NCI-H187 (cell line): ENCODE data around the gene RXRA.

ENCODE experiments used
- DNase-seq, 2 experiments: peaks; one replicate each; lab custom pipeline; 2025; lab: John Stamatoyannopoulos, UW

Gene RXRA

DNA sequence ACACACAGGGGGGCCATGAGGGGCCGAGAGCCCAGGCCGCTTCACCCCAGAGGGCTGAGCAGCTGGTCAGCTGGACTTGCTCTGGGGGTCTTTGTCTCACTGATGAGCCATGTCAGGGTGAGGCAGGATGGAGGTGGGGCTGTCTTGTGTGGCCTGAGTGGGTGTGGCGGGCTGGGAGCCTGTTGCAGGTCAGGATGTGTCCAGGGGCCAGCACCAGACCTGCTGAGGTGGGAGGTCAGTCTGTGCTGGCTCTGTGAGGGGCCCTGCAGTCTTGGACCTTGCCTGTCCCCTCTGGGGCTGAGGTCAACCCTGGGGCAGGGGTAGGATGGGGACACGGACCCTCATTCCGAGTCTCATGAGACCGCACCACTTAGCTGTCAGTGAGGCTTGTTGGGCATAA, 56.9 kb downstream of the RXRA start:
- no peak for DNase-seq

DNA sequence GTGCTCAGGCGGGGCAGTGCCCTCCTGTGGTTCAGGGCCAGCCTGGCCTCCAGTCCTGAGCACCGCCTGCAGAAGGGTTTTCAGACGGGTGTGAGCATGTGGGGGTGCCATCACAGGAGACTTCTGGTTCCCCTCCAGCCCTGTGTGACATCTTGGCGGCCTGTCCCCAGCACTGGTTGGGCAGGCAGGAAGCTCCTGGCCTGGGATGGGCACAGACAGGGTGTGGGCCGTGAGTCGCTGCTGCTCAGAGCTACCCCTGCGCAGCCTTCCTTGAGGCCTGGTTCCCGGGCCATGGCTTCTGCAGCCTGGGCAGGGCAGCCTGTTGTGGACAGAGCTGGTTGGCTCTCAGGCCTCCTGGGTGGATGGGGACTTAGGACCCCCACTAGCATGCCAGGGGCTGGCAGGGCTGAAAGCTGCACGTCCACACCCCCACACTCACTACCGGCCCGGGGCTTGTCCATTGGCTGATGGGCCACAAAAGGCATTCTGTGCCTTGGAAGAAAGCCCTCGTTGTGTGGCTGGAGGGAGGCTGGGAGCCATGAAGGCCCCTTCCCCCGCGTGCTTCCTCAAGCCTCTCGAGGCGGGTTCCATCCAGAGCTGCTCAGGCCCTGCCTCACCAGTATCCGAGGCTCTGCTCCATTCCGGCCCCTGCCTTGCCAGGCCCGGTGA, 58.7 kb downstream of the RXRA start:
- no peak for DNase-seq

DNA sequence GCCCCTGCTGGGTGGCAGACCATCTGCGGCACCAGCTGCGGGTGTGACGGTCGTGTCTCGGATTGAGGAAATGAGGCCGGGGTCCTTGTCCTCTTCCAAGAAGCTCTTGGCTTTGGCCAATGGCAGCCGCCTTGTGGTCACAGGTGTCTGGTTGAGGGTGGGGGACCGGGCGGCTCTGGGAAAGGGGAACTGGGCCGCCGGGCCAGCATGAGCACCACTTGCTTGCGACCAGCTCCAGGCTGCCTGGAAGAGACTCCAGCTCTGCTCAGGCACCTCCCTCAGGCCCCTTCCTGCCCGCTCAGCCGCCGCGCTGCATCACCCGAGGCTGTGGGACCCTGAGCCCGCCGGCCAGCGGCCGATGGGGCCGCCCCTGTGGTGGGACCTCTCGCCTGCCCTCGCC, 59.7 kb downstream of the RXRA start:
- no peak for DNase-seq

DNA sequence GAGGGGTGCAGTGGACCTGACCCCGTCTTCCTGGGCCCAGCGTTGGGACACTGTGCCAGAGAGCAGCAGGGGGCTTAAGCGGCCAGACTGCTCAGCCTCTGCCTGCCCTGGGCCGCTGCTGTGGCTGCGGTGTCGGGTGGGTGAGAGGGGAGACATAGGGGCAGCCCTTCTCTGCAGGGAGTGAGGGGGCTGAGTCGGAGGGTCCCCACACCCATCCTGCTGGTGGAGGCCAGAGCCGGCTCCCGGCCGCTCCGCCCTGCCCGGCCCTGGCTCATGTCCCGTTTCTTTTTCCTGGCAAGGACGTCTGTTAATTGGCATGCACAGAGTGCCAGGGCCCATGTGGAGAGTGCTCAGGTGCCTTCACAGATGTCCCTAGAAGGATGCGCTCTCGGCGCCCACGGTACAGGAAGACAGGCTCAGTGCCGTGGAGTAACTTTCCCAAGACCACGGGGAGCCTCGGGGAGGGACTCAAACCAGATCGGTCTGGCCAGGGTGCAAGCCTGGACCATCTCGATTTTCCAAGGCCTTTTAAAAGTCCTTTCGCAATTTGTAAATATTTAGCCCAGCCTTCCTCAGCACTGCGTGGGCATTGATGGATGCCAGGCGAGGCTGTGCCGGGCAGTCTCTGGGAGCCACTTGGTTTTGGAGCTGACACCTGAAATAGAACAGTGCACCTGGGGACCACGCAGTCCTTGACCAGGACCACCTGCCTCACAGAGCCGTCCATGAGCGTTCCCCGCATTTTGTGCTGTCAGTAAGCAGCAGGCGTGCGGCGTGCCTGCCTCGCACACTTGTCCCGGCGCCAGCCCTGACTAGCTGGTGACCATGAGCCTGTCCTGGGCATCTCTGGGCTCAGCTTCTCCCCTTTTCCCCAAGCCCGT, 60.9 kb downstream of the RXRA start:
- DNase-seq = no peak

DNA sequence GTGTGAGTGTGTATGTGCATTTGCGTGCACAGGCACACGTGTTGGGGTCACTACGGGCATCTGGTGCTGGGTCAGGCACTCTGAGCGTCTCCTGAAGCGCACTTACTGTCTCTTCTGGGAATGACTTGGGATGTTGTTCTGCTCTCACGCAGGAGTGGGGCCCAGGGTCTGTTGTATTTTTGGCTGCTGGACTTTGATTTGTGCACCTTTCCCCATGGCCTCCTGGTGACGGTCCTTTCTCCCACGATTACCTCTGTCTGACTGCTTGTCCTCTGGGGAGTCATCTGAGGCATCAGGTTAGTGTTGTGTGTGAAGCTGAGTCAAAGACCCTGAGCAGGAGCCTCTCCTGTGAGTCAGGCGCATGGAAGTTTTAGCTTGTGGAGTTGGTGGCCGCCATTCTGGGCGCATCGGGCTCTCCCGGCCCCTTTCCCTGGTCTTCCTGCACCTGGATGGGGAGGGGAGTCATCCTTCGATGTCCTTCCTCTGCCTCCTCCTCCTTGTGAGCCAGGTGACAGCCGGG, 62.1 kb downstream of the RXRA start:
- DNase-seq = no peak

DNA sequence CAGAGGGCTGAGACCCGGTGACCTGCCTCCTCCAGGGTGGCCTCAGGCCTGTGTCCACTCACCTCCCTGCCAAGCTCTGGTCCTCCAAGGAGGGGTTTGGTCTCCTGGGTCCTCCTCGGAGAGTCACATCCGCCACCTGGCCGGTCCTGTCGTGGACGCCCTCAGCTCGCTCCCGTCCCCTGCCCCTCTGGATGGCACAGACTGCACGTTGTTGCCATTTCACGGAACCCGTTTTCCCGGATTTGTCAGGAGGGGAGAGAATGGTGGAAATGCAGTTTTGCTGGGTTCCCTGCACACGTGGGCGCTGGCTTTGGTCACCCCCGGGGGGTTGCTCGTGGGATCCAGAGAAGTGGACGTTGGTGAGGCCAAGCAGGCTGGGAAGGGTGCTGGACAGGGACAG, 62.7 kb downstream of the RXRA start:
- DNase-seq = no peak

DNA sequence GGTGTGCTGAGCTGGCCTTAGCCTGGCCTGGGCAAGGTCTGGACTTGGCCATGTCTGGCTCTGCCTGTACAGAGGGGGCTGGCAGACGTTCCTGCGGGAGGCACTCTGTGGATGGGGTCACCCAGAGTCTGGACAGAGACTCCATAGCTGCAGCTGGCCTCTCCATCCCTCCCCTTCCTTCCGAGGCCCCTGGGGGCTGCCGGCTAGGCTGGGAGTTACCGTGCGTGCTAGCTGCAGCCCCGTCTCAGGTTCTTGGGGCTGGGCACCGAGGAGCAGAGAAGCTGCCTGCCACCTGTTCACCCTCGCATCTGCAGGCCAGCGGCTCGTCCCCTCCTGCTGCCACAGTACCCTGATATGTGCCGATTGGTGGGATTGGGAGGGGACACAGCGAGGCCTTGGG, 63.4 kb downstream of the RXRA start:
- no peak for DNase-seq

DNA sequence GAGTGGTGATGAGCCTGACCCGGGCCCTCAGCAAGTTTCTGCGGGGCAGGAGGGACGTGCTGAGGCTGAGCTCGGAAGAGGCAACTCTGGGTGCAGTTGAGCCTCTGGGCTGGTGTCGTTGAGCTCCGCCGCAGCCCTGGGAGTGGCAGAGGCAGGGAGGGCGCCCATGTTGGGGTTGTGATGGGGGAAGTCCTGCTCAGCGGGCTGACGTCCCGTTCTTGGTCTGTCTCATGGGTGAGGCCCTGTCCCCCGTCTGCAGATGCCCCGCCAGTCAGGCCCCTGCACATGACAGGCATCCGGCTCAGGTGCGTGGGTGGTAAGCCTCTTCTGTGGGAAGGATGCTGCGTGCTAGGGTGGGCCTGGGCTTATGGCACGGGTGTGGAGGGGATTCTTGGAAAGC, 64.3 kb downstream of the RXRA start:
- no peak for DNase-seq

DNA sequence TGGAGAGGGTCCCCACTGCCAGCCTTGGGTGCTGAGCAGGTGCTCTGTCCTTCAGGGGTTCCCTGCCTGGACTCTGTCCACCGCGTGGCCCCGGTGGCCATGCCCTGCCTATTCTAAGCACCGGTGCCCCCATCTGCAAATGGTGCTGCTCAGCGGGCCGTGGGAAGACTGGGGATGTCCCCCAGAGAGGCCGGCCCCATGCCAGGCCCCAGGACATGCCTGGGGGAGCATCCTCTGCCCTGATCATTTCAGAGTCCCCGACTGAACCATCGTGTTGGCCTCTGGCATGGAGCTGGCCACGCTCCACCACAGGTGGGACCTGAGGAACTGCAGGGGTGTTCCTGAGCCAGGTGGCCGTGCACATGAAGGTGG, 64.7 kb downstream of the RXRA start:
- no peak for DNase-seq

DNA sequence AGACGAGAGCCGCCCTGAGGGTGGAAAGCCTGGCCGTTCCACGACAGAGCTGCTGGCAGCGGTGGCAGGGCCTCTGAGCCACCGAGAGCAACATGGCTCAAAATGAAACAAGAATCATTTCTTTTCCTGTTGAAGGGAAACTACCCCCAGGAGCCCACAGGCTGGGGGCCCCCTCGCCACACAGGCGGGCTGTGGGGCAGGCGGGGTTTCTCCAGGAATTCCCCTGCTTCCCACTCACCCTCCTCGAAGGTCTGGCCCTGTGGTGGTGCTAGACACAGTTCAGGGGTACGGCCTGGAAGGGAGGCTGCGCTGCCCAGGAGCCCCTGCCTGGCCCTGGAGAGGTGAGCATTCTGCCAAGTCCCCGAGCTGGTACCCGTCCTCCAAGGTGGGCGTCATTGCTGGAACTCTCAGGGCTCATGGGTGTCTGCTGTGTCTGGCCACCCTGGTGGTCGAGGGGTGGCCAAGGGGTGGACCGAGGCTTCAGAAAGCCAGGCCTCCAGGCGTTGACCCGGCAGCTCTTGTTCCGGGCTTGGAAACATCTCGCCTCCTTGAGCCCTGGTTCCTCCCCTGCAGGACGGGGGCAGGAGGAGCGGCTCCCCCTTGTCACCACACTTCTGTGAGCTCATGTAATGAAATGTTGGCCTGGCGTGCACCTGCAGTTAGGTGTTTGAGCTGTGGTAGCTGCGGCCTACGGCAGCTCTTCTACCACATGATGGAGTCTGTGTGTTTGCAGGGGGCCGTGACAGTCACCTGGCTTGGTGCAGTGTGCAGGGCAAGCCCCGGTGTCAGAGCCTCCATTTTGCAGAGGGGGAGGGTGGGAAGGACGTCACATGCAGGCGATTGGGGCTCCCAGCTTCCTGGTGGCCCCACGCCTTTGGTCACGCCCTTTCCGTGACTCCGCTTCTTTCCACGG, 65.3 kb downstream of the RXRA start:
- no peak for DNase-seq

DNA sequence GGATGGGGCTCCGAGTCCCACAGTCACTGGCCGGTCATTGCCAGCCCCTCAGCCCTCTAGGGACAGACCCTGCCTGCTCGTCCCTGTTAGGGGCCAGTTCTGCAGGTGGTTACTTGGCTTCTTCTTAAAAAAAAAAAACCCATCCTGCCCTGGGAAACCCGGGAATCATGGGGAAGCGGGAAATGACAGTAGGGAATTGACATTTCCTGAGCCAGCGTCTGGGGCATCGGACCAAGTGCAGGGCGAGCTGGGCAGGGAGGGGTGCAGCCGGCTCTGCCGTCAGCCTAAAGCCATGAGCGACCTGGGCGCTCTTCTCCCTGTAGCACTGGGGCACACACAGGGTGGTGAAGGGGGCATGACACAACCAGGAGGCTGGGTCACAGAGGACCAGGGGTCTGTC, 66.6 kb downstream of the RXRA start:
- no peak for DNase-seq

DNA sequence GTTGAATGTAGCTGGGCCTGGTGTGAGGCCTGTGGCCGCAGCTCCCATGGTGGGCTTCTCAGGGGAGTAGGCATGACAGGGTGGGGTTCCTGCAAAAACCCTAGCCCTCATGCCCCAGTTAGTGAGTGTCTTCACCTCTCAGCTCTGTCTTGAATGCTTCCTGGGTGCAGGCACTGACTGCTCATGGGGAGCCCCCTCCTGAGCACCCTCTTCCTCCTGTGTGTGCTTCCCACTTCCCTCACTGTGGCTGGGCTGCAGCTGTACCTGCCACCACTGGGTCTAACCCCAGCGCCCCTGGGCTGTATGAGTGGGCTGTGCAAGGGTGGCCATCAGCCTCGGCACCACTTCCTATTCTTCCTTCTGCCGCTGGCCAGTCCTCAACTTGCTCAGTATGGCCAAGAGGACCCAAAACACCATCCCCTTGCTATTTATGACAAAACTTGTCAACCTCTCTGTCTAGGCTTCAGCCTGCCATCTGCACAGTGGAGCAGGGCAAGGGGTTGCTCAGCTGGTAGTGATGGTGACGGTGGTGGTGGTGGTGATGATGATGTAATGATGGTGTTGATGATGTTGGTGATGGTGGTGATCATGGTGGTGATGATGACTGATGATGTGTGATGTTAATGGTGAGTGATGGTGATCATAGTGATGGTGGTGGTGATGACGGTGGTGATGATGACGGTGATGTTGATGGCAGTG, 67.5 kb downstream of the RXRA start:
- DNase-seq = no peak

DNA sequence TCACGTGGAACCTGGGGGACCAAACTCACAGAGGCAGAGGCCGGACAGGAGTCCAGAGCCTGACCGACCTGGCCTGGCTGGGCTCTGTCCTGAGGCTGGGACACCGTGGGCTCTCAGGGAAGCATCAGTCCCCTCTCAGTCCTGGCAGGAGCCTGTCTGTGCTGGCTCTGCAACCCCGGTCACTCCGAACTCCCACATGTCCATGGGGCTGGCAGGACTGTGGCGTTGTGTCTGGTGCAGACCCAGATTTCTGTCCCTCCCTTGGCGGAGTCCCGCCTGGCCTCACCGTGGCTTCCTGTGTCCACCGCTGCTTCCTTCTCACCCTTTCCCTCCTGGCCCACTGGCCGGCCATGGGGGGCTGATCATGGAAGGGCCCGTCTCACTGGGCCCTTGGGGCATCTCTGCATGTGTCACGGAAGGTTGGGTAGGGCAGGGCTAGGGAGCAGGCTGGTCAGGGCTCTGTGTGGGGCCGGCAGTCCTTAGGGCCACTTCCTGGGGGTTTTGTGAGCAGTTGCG, 68.8 kb downstream of the RXRA start:
- no peak for DNase-seq

DNA sequence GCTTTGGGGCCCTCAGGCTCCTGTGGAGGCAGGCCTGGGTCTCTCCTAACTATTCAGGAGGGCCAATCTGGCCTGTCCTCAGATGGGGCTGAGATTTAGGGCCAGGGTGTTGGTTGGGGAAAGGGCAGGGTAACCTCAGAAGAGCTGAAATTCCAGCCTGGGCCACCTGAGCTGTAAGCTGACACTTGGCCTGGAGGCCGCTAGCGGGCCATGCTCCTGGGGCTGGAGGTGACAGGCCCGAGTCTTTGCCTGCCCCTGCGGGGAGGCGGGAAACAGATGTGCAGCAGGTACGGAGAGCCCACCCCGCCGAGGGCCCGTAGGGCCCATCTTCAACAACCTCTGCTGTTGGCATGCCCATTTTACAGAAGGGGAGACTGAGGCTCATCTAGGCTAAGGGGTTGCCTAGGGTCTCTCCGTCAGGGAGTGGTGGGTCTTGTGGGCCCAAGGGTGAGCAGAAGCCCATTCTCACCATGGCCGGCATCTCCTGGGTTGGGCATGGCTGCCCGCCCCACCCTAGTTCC, 69.5 kb downstream of the RXRA start:
- no peak for DNase-seq

DNA sequence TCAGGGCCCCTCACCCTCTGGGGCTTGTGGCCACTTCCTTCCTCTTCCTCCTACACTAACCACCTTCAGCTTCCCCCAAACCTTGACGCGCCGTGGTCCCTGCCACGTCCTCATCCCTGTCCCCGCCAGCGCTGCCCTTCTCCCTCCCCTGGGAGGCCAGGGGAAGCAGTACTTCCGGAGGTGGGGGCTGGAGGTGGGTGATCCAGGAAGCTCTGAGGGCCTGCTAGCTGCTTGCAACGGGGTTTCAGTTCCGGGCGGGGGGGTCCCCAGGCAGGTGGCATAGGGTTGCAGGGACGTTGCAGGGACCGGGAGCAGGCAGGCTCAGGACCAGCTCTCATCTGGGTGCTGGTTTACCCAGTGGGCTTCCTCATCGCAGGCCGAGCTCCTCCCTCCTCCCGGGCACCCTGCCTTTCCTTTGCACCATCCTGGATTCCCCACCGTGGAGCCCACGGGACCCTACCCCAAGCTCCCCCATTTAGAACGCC, 70.0 kb downstream of the RXRA start:
- DNase-seq = no peak

DNA sequence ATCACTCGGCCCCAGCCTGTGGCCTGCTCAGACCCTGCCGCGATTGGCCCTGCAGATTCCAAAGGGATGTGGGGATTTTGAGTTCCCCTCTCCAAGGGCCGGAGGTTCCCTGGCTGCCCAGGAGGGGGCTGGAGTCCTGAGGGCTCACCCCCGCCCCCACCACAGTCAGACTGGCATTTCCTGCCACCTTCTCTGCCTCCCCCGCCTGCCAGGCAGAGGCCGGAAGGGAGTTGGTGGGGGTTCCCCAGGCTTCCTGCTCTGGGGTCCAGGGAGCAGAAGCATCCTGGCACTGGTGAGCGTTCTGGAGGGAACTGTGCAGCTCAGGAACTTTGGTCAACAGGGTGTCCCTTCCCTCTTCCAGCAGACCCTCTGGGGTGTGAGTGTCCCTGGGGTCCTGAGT, 70.6 kb downstream of the RXRA start:
- DNase-seq = no peak

DNA sequence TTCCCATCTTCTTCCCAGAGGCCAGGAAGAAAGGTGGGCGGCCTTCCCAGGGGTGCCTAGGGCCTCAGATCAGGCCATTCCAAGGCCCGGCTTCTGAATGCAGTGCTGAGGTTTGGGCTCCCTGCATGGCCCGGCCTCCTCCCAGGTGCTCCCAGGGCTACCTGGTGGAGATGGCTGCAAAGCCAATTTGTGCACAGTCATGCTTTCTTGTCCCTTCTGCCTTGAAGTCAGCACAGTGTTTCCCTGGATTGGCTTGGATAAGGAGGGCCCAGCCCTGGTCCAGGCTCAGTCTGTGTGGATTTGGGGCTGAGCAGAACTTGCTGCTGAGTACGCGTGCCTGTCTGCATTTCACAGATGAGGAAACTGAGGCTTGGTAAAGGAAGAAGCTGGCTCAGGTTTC, 72.5 kb downstream of the RXRA start:
- DNase-seq = no peak

DNA sequence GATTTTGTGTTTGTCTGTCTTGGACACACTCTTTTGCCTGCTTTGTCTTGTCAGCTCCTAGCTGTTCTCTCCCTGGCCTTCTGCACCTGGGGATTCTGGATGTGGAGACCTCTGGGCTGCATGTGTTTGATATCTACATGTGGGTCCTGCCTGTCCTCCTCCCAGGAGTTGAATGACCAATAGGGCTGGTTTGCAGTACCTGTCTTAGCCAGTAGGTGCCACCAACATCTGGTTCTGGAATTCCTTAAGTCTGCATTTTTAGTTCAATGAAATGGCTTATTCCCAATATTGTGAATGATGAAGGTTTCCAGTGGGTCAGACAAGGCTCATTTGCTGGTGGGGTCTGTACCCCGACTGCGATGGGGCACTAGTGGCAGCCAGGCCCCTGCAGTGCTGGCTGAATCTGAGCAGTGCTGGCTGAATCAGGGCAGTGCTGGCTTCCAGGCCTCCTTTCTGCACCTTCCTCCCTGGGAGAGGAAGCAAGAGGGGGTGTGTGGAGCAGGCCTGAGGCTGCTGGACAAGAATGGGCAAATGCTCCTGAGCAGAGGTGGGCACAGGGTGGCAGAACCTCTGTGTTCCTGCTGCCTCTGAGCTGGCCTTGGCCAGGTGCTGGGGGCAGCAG, 73.3 kb downstream of the RXRA start:
- DNase-seq = no peak

DNA sequence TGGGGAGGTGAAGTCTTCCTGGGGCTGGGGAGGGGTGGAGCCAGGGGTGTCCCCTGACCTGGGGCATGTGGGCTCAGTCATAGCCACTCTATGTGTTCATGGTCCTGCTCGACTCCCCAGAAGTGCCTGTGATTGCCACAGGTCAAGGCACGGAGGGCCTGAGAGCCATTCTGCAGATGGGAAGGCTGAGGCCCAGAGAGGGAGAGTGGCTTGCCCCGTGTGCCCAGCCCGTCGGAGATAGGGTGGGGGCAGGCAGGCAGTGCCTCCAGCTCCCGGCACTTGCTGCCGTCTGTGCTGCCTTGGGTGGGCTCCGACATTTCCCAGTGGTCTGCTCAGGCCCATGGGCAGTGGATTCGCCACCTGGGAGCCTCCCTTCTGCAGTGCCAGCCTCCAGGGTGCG, 74.0 kb downstream of the RXRA start:
- DNase-seq = no peak

DNA sequence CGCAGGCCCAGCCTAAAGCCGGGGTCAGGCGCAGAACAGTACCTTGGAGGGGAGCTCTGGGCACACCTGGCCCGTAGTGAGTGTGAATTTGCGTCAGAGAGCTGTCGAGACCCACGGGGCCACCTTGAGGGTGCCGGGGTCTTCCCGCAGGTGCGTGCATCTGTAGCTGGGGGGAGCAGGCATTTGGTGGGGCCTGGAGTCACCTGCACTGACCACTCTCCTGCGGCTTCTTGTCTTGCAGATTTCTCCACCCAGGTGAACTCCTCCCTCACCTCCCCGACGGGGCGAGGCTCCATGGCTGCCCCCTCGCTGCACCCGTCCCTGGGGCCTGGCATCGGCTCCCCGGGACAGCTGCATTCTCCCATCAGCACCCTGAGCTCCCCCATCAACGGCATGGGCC, 75.1 kb downstream of the RXRA start:
- no peak for DNase-seq

DNA sequence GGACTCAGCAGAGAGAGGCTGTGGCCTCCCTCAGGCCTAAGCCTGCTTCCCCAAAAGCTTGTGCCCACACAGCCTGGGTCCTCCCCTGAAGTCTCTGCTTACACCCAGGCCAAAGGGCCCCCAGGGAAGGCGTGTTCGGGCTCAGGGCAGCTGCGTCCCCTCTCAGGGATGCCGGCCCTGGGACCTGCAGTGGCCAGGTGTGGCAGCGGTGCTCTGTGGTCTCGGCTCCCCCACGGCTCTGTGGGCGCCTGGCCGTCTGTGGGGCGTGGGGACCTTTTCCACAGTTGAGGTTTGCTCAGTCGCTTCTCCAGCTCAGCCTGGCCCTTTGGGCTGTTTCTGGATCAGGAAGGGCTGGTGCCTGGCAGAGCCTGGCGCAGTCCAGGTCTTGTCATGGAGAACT, 75.9 kb downstream of the RXRA start:
- no peak for DNase-seq
